ENCODE measurements around the gene BMP3.

- TF ChIP-seq POLR2A (IDR thresholded peaks at IDR 0.05) (no peak), CTCF (IDR thresholded peaks at IDR 0.05) (no peak)
Observed at GRCh38 chr4:81095389-81095788, 64.9 kb downstream of the BMP3 start.

Data from esophagus squamous epithelium (tissue), 4 donors.